GM10248 (cell line): ENCODE data around the gene SLC34A1.

Source experiments
- CTCF ChIA-PET: fragments of 300-600 bp; sonication (Branson Sonifier 250); formaldehyde crosslinking; extraction: SDS; loops from one replicate; lab custom pipeline; 2021; ENCODE audit warnings: antibody characterized with exemption; lab: Yijun Ruan, JAX
- POLR2A ChIA-PET: fragments of 350-650 bp; sonication (Branson Sonifier 250); formaldehyde crosslinking; extraction: SDS; loops from one replicate; lab custom pipeline; 2020; ENCODE audit warnings: antibody characterized with exemption; lab: Yijun Ruan, JAX
- DNase-seq: peaks from one replicate; pipeline ENCODE4 v3.0.0; 2012; ENCODE audit errors: extremely low spot score
- TF ChIP-seq, protein P1 (sequence below): IDR thresholded peaks from 2 replicates; pipeline ENCODE4 v1.5.1; 2012; ENCODE audit warnings: mild to moderate bottlenecking, low read depth; ENCODE audit errors: extremely low read depth, missing control alignments, control extremely low read depth

The SLC34A1 gene

DNA sequence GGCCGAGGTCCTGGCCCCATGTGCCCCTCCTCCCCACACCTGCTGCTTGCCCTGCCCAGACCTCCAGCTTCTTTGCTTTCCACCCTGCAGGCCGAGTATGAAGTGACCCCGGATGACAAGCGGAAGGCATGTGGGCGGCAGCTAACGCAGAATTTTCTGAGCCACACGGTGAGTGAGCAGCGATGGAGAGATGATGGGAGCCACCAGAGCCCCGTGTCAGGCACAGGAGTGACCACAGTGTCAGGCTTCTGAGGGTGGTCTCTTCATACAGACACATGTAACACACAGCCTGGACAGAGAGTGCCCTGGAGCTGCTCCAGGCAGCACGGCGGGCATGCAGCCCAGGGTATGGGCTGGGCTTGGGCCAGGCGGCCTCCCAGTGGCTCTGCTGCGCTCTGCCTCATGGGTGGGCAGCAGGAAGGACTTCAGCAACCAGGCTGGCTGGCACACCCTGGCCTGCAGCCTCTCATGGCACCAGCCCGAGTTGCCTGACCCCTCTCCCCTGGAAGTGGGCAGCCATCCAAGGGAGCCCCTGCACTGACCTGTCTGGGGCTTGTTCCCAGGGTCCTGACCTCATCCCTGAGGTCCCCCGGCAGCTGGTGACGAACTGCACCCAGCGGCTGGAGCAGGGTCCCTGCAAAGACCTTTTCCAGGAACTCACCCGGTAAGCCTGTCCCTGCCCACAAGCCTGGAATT, 48.1 kb downstream of the SLC34A1 start:
- POLR2A ChIA-PET, result interaction anchor here (0.5 to 1.7 kb wide), 7 partner anchors 9 to 288 kb away, joined by 3 to 6 read pairs (median 3); no protein-coding TSS in a partner anchor
- TF ChIP-seq, protein P1, sequence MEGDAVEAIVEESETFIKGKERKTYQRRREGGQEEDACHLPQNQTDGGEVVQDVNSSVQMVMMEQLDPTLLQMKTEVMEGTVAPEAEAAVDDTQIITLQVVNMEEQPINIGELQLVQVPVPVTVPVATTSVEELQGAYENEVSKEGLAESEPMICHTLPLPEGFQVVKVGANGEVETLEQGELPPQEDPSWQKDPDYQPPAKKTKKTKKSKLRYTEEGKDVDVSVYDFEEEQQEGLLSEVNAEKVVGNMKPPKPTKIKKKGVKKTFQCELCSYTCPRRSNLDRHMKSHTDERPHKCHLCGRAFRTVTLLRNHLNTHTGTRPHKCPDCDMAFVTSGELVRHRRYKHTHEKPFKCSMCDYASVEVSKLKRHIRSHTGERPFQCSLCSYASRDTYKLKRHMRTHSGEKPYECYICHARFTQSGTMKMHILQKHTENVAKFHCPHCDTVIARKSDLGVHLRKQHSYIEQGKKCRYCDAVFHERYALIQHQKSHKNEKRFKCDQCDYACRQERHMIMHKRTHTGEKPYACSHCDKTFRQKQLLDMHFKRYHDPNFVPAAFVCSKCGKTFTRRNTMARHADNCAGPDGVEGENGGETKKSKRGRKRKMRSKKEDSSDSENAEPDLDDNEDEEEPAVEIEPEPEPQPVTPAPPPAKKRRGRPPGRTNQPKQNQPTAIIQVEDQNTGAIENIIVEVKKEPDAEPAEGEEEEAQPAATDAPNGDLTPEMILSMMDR, result no peak
- DNase-seq, result no peak
- CTCF ChIA-PET, result interaction anchor here (1.2 to 23.4 kb wide), 10 partner anchors 12 to 772 kb away, joined by 3 to 347 read pairs (median 15); partner anchors contain the start of genes F12 and PRR7

DNA sequence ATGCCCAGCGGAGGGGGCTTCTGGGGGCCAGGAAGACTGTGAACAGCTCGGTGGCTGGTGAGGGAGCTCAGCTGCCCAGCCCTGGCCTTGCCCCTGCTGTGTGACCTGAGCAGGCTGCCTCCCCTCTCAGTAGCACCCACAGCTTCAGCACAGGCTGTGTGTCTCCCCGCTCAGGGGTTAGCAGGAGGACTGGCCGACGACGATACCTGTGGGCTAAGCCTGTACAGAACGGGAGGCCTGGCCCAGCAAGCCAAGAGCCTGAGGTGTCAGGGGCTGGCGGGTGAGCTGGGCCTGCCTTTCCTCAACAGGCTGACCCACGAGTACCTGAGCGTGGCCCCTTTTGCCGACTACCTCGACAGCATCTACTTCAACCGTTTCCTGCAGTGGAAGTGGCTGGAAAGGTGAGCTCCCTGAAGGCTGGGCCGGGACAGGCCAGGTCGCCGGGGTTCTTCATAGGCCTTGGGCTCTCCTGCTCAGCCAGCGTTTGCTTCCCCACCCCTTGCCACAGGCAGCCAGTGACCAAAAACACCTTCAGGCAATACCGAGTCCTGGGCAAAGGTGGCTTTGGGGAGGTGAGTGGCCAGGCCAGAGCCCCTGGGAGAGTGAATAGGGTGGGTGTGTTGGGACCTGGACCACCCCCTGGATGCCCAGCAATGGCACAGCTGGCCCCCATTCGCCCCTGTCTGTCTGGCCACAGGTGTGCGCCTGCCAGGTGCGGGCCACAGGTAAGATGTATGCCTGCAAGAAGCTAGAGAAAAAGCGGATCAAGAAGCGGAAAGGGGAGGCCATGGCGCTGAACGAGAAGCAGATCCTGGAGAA, 48.8 kb downstream of the SLC34A1 start:
- CTCF ChIA-PET, result interaction anchor here (0.7 to 23.4 kb wide), 8 partner anchors 12 to 67 kb away, joined by 3 to 347 read pairs (median 15); partner anchors contain the start of genes F12 and PRR7
- TF ChIP-seq, protein P1, result no peak
- POLR2A ChIA-PET, result interaction anchor here (0.7 to 0.9 kb wide), 2 partner anchors 17 to 30 kb away, joined by 3 read pairs; no protein-coding TSS in a partner anchor
- no peak for DNase-seq

DNA sequence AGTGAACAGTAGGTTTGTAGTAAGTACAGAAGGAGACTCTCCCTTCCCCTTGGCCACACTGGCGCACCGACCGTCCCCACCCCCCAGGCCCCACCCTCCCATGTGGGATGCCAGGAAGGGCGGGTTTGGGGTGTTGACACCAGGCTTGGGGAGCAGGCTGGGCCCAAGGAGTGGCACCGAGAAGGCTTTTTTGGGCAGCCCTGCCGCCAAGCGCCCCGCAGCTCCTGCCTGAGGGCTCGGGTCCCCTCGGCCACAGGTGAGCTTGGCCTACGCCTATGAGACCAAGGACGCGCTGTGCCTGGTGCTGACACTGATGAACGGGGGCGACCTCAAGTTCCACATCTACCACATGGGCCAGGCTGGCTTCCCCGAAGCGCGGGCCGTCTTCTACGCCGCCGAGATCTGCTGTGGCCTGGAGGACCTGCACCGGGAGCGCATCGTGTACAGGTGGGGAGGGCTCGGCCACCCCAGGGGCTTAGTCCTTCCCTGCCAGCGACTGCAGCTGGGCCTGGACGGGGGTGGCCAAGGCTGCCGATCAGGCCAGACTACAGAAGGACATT, 49.5 kb downstream of the SLC34A1 start:
- DNase-seq, result no peak
- TF ChIP-seq, protein P1, result no peak
- POLR2A ChIA-PET, result interaction anchor here (1.0 kb wide), 1 partner anchor 11 kb away, joined by 3 read pairs; no protein-coding TSS in a partner anchor
- CTCF ChIA-PET, result interaction anchor here (0.7 to 23.4 kb wide), 7 partner anchors 11 to 47 kb away, joined by 3 to 347 read pairs (median 16); partner anchors contain the start of genes F12 and PRR7

DNA sequence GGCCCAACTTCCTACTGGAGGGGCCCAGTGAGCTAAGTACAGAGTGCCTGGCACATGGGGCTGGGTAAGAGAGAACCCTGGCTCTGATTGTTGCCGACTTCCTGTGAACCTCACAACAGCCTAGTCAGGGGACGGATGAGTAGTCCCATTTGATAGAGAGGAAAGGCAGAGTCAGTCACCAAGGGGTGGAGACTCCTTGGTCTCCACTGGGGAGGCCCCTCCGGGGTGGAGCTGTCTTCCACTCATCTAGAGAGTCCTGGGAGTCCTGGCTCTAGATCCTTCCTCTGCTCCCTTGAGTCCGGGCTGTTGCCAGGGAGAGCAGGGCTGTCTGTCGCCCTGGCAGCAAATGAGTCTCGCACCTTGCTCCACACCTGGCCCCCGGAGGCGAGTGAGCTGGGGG, 50.2 kb downstream of the SLC34A1 start:
- CTCF ChIA-PET, result interaction anchor here (0.8 to 23.4 kb wide), 5 partner anchors 11 to 45 kb away, joined by 3 to 347 read pairs (median 27); partner anchors contain the start of genes F12 and PRR7
- POLR2A ChIA-PET, result interaction anchor here (0.6 to 1.0 kb wide), 2 partner anchors 10 to 895 kb away, joined by 3 to 4 read pairs; no protein-coding TSS in a partner anchor
- TF ChIP-seq, protein P1, result no peak
- DNase-seq, result no peak

DNA sequence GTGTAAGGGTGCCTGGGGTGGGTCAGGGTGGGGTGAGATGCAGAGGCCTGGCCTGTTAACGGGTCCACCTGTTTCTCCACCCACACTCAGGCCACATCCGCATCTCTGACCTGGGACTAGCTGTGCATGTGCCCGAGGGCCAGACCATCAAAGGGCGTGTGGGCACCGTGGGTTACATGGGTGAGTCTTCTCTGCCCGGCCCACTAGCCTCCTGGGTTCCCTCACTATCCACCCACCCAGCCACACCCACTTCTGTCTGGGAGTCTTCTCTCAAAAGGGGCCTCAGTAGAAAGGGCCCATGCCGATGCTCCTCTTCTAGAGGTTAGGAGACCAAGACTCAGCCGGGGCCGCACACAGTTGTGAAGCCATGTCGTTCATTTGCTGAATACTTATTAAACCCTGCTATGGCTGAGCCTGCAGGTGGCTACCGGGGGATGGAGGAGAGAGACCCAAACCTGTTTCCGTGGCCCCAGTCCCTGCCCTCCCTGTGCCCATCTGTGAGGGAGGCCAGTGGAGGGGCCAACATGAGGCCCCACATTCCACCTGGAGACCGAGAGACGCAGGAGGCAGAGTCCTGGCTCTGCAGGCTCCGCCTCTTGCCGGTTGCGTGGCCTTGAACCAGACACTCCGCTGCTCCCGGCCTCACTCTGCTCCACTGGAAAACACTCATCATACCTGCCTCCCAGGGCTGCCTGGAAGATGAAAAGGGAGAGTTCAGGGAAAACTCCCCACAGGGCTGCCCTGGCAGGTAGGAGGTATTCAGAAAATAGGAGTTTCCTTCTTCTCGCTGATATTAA, 50.9 kb downstream of the SLC34A1 start:
- DNase-seq, result no peak
- ChIA-PET POLR2A (interaction anchor here (0.6 to 1.0 kb wide), 2 partner anchors 10 to 896 kb away, joined by 3 to 4 read pairs; no protein-coding TSS in a partner anchor), CTCF (interaction anchor here (2.5 to 23.4 kb wide), 4 partner anchors 10 to 29 kb away, joined by 16 to 549 read pairs (median 225); partner anchors contain the start of genes F12, PFN3 and PRR7)
- TF ChIP-seq, protein P1, result no peak
